Measurements from ENCODE around the gene KIRREL3.

Gene KIRREL3

DNA sequence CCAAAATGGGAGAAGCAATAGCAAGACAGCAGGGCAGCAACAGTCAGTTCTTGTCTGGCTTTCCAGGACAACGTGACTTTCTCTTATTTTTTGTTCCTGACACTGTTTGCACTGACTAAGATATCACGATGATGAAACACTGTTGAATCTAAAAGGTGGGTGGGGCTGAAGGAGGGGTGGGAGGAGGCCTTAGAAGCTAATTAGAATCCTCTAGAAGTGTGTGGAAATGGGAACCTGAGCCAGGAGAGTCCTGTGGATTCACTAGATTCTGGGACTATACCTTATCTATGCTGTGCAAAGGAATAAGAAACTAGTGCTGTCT is 344.8 kb downstream of the KIRREL3 start:
- DNase-seq (ENCODE audit: low spot score) = no peak
- Histone ChIP-seq H4K8ac (ENCODE audit: low read depth, low read length) (no peak overlapping the region), H3K18ac (ENCODE audit: low read length) (no peak overlapping the region), H3K23ac (ENCODE audit: low read depth, low read length, poor library complexity) (no peak overlapping the region), H2AK5ac (ENCODE audit: low read depth, low read length) (no peak overlapping the region), H3K9ac (ENCODE audit: low read depth, low read length, poor library complexity) (no peak overlapping the region), H3K27ac (replicated peaks; ENCODE audit: low read length) (peak overlapping the region; percentile 61), H2AFZ (ENCODE audit: low read length) (no peak overlapping the region), H3K27me3 (ENCODE audit: control insufficient read depth in 3 of 3, insufficient read depth in 3 of 3, low read depth in 1 of 3, low read length in 3 of 3) (no peaks in the 10 kb centered on the region), H4K91ac (ENCODE audit: low read depth, low read length, poor library complexity) (no peak overlapping the region), H3K79me1 (ENCODE audit: low read depth, low read length) (no peaks in the 10 kb centered on the region), H3K4me2 (ENCODE audit: insufficient read depth, low read length, poor library complexity, severe bottlenecking) (no peak overlapping the region), H3K14ac (ENCODE audit: low read length) (no peak overlapping the region), H3K9me3 (replicated peaks in 1 of 2; ENCODE audit: control insufficient read depth in 2 of 2, insufficient read depth in 1 of 2, low read depth in 1 of 2, low read length in 2 of 2) (no peaks in the 10 kb centered on the region), H2BK15ac (ENCODE audit: low read length) (no peak overlapping the region), H3K4me1 (ENCODE audit: control insufficient read depth in 2 of 2, insufficient read depth in 1 of 2, low read depth in 1 of 2, low read length in 2 of 2) (peaks cover 0 to 13% of the 10 kb centered on the region in 2 donors), H3K4ac (ENCODE audit: low read length) (no peak overlapping the region), H3K4me3 (ENCODE audit: low read length in 2 of 2) (no peak overlapping the region), H2BK12ac (ENCODE audit: low read length) (no peak overlapping the region), H2BK120ac (ENCODE audit: low read depth, low read length) (no peak overlapping the region), H3K36me3 (replicated peaks in 1 of 2; ENCODE audit: control insufficient read depth in 2 of 2, insufficient read depth in 2 of 2, low read length in 2 of 2) (no peaks in the 10 kb centered on the region), H2BK5ac (ENCODE audit: low read length) (no peak overlapping the region)
- no CpG with 5 or more reads among the region's 2 CpGs for WGBS, 2 donors (ENCODE audit: extremely low coverage in 2 of 2, insufficient read length in 2 of 2, insufficient replicate concordance in 1 of 2)

GRCh38 chr11:126654886-126655806 is 345.4 kb downstream of the KIRREL3 start:
- no peak for DNase-seq (ENCODE audit: low spot score)
- Histone ChIP-seq H2AK5ac (ENCODE audit: low read depth, low read length) (no peak overlapping the region), H3K9me3 (replicated peaks in 1 of 2; ENCODE audit: control insufficient read depth in 2 of 2, insufficient read depth in 1 of 2, low read depth in 1 of 2, low read length in 2 of 2) (no peaks in the 10 kb centered on the region), H3K27ac (replicated peaks; ENCODE audit: low read length) (peak overlapping the region; percentile 61), H3K4me1 (ENCODE audit: control insufficient read depth in 2 of 2, insufficient read depth in 1 of 2, low read depth in 1 of 2, low read length in 2 of 2) (peaks cover 0 to 13% of the 10 kb centered on the region in 2 donors), H3K9ac (ENCODE audit: low read depth, low read length, poor library complexity) (no peak overlapping the region), H2BK120ac (ENCODE audit: low read depth, low read length) (no peak overlapping the region), H3K36me3 (replicated peaks in 1 of 2; ENCODE audit: control insufficient read depth in 2 of 2, insufficient read depth in 2 of 2, low read length in 2 of 2) (no peaks in the 10 kb centered on the region), H2AFZ (ENCODE audit: low read length) (no peak overlapping the region), H3K18ac (ENCODE audit: low read length) (peak overlapping the region; percentile 39), H2BK15ac (ENCODE audit: low read length) (no peak overlapping the region), H3K14ac (ENCODE audit: low read length) (no peak overlapping the region), H3K4me2 (ENCODE audit: insufficient read depth, low read length, poor library complexity, severe bottlenecking) (no peak overlapping the region), H4K91ac (ENCODE audit: low read depth, low read length, poor library complexity) (no peak overlapping the region), H4K8ac (ENCODE audit: low read depth, low read length) (no peak overlapping the region), H3K79me1 (ENCODE audit: low read depth, low read length) (no peaks in the 10 kb centered on the region), H2BK5ac (ENCODE audit: low read length) (no peak overlapping the region), H3K4ac (ENCODE audit: low read length) (no peak overlapping the region), H3K27me3 (ENCODE audit: control insufficient read depth in 3 of 3, insufficient read depth in 3 of 3, low read depth in 1 of 3, low read length in 3 of 3) (no peaks in the 10 kb centered on the region), H2BK12ac (ENCODE audit: low read length) (no peak overlapping the region), H3K23ac (ENCODE audit: low read depth, low read length, poor library complexity) (no peak overlapping the region), H3K4me3 (ENCODE audit: low read length in 2 of 2) (no peak overlapping the region)
- no CpG with 5 or more reads among the region's 12 CpGs for WGBS, 2 donors (ENCODE audit: extremely low coverage in 2 of 2, insufficient read length in 2 of 2, insufficient replicate concordance in 1 of 2)

GRCh38 chr11:126653040-126653439 is 347.5 kb downstream of the KIRREL3 start:
- no peak overlapping the region for H3K14ac ChIP-seq (ENCODE audit: low read length)
- no CpG with 5 or more reads among the region's 8 CpGs for WGBS, 2 donors (ENCODE audit: extremely low coverage in 2 of 2, insufficient read length in 2 of 2, insufficient replicate concordance in 1 of 2)

DNA sequence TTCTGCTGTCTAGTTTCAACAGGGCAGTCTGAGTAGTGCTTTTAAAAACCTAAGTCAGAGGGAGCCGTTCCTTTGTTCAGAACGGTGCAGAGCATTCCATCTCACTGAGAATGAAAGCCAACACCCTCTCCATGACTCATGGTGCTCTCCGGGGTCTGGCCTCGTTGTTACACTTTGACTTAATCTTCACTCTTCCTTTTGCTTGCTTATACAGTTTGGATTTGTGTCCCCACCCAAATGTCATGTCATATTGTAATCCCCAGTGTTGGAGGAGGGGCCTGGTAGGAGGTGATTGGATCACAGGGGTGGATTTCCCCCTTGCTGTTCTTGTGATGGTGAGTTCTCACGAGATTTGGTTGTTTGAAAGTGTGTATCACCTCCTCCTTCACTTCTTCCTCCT is 352.8 kb downstream of the KIRREL3 start:
- Histone ChIP-seq H2AFZ (ENCODE audit: low read length) (peak overlapping the region; percentile 33), H3K4me3 (ENCODE audit: low read length in 2 of 2) (no peak overlapping the region), H3K4ac (ENCODE audit: low read length) (no peak overlapping the region), H3K23ac (ENCODE audit: low read depth, low read length, poor library complexity) (no peak overlapping the region), H2BK12ac (ENCODE audit: low read length) (no peak overlapping the region), H3K14ac (ENCODE audit: low read length) (no peak overlapping the region), H3K36me3 (replicated peaks in 1 of 2; ENCODE audit: control insufficient read depth in 2 of 2, insufficient read depth in 2 of 2, low read length in 2 of 2) (no peaks in the 10 kb centered on the region), H3K4me2 (ENCODE audit: insufficient read depth, low read length, poor library complexity, severe bottlenecking) (no peak overlapping the region), H2BK5ac (ENCODE audit: low read length) (no peak overlapping the region), H3K27ac (replicated peaks; ENCODE audit: low read length) (no peak overlapping the region), H3K9ac (ENCODE audit: low read depth, low read length, poor library complexity) (no peak overlapping the region), H3K9me3 (replicated peaks in 1 of 2; ENCODE audit: control insufficient read depth in 2 of 2, insufficient read depth in 1 of 2, low read depth in 1 of 2, low read length in 2 of 2) (no peaks in the 10 kb centered on the region), H2AK5ac (ENCODE audit: low read depth, low read length) (no peak overlapping the region), H3K79me1 (ENCODE audit: low read depth, low read length) (no peaks in the 10 kb centered on the region), H2BK120ac (ENCODE audit: low read depth, low read length) (no peak overlapping the region), H3K4me1 (ENCODE audit: control insufficient read depth in 2 of 2, insufficient read depth in 1 of 2, low read depth in 1 of 2, low read length in 2 of 2) (peaks cover 0 to 8% of the 10 kb centered on the region in 2 donors), H3K18ac (ENCODE audit: low read length) (no peak overlapping the region), H3K27me3 (ENCODE audit: control insufficient read depth in 3 of 3, insufficient read depth in 3 of 3, low read depth in 1 of 3, low read length in 3 of 3) (no peaks in the 10 kb centered on the region), H4K8ac (ENCODE audit: low read depth, low read length) (no peak overlapping the region), H4K91ac (ENCODE audit: low read depth, low read length, poor library complexity) (no peak overlapping the region), H2BK15ac (ENCODE audit: low read length) (no peak overlapping the region)
- no CpG with 5 or more reads among the region's 5 CpGs for WGBS, 2 donors (ENCODE audit: extremely low coverage in 2 of 2, insufficient read length in 2 of 2, insufficient replicate concordance in 1 of 2)
- DNase-seq (ENCODE audit: low spot score) = no peak

More at GRCh38 chr11:126653040-126653439, 347.5 kb downstream of the KIRREL3 start:
- Histone ChIP-seq H4K8ac (ENCODE audit: low read depth, low read length) (no peak overlapping the region), H2BK120ac (ENCODE audit: low read depth, low read length) (no peak overlapping the region), H3K4me1 (ENCODE audit: control insufficient read depth in 2 of 2, insufficient read depth in 1 of 2, low read depth in 1 of 2, low read length in 2 of 2) (peaks cover 0 to 14% of the 10 kb centered on the region in 2 donors), H2BK15ac (ENCODE audit: low read length) (no peak overlapping the region), H3K79me1 (ENCODE audit: low read depth, low read length) (no peaks in the 10 kb centered on the region), H2AFZ (ENCODE audit: low read length) (no peak overlapping the region), H3K4ac (ENCODE audit: low read length) (no peak overlapping the region), H2BK12ac (ENCODE audit: low read length) (no peak overlapping the region), H3K4me2 (ENCODE audit: insufficient read depth, low read length, poor library complexity, severe bottlenecking) (no peak overlapping the region), H3K9me3 (replicated peaks in 1 of 2; ENCODE audit: control insufficient read depth in 2 of 2, insufficient read depth in 1 of 2, low read depth in 1 of 2, low read length in 2 of 2) (no peaks in the 10 kb centered on the region), H3K27me3 (ENCODE audit: control insufficient read depth in 3 of 3, insufficient read depth in 3 of 3, low read depth in 1 of 3, low read length in 3 of 3) (no peaks in the 10 kb centered on the region), H2AK5ac (ENCODE audit: low read depth, low read length) (no peak overlapping the region), H3K9ac (ENCODE audit: low read depth, low read length, poor library complexity) (no peak overlapping the region), H3K36me3 (replicated peaks in 1 of 2; ENCODE audit: control insufficient read depth in 2 of 2, insufficient read depth in 2 of 2, low read length in 2 of 2) (no peaks in the 10 kb centered on the region), H3K4me3 (ENCODE audit: low read length in 2 of 2) (no peak overlapping the region), H2BK5ac (ENCODE audit: low read length) (no peak overlapping the region), H3K23ac (ENCODE audit: low read depth, low read length, poor library complexity) (no peak overlapping the region), H3K18ac (ENCODE audit: low read length) (peak overlapping the region; percentile 54), H4K91ac (ENCODE audit: low read depth, low read length, poor library complexity) (no peak overlapping the region), H3K27ac (replicated peaks; ENCODE audit: low read length) (no peak overlapping the region)
- DNase-seq (ENCODE audit: low spot score) = no peak

Data from neuronal stem cell (in vitro differentiated cells).